HG03108 (cell line): ENCODE results near the gene EMILIN2.
"Not testable (repeated sequence)": the region's sequence is repeated elsewhere in the genome, so short reads cannot be mapped to it uniquely, and the experiment has no call there.

Source experiments
- ATAC-seq: cut with Tn5 transposase; IDR thresholded peaks from one replicate; pipeline ENCODE4 v1.9.1; 2021; ENCODE audit warnings: moderate library complexity; ENCODE audit not compliant: unreplicated experiment

The EMILIN2 gene

GRCh38 chr18:2846636-2847316 is at the start of gene EMILIN2:
Gene EMILIN2 (plus strand): TSS chr18:2847006. CDS start chr18:2847189, 183 bp downstream.
- ATAC-seq: peak; percentile 37

DNA sequence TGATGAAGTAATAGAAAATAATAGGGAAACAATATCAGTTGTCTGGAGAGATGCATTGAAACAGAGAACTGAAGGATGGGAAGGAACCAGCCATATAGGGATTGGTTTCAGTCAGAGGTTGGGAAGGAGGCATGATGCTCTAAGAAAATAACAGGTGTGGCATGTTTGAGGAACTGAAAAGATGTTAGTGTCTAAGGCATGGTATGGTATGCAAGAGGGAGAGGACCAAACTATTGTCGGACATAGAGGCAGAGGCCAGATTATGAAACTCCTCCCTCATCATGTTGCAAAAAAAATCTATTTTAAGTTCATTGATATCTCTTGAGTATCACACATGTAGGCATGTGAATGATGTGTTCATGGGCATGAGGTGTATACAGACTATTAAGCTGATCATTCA is 48.9 kb upstream of the EMILIN2 start:
- no peak for ATAC-seq

DNA sequence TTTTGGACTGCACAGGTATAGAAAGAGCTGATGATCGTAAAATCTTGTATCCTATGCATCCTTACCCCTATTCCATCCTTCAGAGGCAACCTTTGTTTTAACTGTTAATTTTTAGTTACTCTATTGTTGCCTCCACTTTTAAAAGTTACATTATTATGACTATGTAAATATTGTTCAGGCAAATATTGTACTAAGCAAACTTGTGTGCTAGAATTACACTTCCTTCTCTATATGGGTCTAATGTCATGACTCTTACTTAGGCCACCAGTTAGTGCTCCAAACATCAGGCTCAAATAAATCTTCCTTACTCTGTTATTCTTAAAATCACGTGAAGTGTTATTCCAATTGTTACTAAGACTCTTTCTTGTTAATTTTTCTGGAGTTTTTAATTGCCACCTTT is 47.4 kb upstream of the EMILIN2 start:
- no peak for ATAC-seq

DNA sequence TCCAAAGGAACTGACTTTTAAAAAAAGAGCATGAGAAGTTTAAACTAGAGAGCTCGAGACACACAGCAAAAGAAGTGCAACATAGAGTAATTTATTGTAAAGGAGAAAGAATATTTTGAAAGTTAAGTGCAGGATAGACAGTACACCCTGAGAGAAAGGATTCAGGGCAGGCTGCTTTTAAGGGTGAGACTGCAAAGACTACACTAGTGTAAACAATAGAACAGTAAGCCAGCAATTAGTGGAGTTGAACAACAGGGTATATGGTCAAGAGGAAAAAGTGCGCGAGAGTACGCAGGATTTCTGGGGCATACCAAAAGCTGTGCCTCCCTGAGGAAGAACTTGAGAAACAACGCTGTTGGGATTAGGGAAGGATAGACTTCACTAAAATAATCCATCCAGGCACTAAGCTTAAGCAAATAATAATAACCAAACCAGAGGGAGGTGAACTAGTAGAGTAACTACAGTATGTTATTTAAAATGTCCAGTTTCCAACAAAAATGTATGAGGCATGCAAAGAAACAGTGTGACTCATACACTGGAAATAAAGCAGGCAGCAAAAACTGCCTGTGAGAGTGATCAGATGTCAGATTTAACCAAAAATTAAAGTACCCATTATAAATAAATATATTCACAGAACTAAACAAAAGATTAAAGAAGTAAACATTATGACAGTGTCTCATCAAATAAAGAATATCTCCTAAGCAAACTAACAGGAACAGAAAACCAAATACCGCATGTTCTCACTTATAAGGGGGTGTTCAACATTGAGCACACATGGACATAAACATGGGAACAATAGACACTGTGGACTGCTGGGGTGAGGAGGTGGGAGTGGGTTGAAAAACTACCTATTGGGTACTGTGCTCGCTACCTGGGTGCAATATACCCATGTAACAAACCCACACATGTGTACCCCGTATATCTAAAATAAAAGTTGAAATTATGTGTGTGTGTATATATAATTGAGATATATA is 40.5 kb upstream of the EMILIN2 start:
- no peak for ATAC-seq

DNA sequence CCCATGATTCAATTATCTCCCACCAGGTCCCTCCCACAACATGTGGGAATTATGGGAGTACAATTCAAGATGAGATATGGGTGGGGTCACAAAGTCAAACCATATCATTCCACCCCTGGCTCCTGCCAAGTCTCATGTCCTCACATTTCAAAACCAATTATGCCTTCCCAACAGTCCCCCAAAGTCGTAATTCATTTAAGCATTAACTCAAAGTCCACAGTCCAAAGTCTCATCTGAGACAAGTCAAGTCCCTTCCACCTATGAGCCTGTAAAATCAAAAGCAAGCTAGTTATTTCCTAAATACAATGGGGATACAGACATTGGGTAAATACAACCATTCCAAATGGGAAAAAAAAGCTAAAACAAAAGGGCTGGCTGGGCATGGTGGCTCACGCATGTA is 38.2 kb upstream of the EMILIN2 start:
- not testable (repeated sequence) for ATAC-seq

- ATAC-seq: not testable (repeated sequence)
These were observed 37.1 kb upstream of the EMILIN2 start for GRCh38 chr18:2809666-2810183.

DNA sequence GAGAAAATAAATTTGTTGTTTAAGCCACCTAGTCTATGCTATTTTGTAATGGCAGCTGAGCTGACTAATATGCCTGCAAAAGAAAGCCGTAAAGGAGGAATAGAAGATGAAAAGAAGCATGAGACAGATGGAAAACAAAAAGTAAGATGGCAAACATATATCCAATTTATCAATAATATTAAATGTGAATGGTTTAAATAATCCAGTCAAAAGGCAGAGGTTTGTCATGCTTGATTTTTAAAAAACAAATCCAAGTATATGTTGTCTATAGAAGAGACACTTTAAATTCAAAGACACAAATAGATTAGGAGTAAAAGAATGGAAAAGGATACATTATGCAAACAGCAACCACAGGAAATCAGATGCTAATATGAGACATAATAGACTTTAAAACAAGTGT is 35.4 kb upstream of the EMILIN2 start:
- ATAC-seq: no peak

- no peak for ATAC-seq
These were observed 31.9 kb upstream of the EMILIN2 start for GRCh38 chr18:2814928-2815327.

GRCh38 chr18:2818281-2818680 is 28.5 kb upstream of the EMILIN2 start:
- no peak for ATAC-seq

GRCh38 chr18:2821695-2822094 is 25.1 kb upstream of the EMILIN2 start:
- no peak for ATAC-seq

GRCh38 chr18:2822213-2822921 is 24.4 kb upstream of the EMILIN2 start:
- ATAC-seq: no peak

DNA sequence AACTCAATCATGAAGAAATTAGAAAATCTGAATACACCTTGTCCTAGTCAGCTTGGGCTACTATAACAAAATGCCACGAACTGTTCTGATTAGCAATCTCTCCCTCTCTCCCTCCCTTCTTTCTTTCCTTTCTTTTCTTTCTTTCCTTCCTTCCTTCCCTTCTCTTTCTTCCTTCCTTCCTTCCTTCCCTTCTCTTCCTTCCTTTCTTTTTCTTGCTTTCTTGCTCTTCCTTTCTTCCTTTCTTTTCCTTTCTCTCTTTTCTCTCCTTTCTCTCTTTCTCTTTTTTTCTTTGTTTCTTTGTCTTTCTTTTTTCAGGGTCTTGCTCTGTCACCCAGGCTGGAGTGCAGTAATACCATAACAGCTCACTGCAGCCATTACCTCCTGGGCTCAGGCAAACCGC is 23.6 kb upstream of the EMILIN2 start:
- no peak for ATAC-seq

- no peak for ATAC-seq
These were observed 22.8 kb upstream of the EMILIN2 start for GRCh38 chr18:2823966-2824365.

GRCh38 chr18:2824865-2825264 is 21.9 kb upstream of the EMILIN2 start:
- no peak for ATAC-seq

- no peak for ATAC-seq
These were observed 21.1 kb upstream of the EMILIN2 start for GRCh38 chr18:2825613-2826175.

- no peak for ATAC-seq
These were observed 20.2 kb upstream of the EMILIN2 start for GRCh38 chr18:2826581-2826980.

- no peak for ATAC-seq
These were observed 19.7 kb upstream of the EMILIN2 start for GRCh38 chr18:2827061-2827460.

GRCh38 chr18:2836118-2836517 is 10.7 kb upstream of the EMILIN2 start:
- not testable (repeated sequence) for ATAC-seq

DNA sequence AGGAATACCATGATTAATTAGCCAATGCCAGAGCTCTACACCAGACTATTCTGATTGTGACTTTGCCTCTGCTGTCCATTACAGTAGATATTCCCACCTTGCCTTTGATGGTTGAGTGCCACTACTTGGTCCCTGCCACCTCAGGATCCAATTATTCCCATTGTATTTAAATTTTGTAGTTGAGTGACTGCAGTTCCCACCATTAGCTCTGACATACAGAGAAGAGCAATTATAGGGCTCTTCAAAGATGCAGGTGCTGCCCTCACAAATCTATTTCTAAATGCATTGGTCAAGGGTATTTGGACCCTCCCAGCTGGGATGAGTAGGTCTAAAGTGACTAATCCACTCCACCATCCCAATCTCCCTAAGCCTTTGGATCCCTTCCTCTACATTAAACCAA is 9.5 kb upstream of the EMILIN2 start:
- ATAC-seq: not testable (repeated sequence)

DNA sequence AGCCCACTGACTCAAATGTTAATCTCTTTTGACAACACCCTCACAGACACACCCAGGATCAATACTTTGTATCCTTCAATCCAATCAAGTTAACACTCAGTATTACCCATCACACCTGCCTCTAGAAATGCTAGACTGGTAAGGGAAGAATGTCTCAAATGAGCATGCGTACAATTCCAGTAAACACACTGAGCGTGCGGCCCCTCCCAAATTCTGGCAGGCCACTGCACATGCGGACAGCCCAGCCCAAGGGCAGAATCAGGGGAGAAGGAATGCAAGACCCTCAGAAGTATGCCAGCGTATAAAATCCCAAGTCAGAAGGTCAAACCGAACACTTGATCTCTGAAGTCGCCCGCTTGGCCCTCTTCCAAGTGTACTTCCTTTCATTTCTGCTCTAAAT is 7.6 kb upstream of the EMILIN2 start:
- no peak for ATAC-seq

- ATAC-seq: no peak
These were observed 6.3 kb upstream of the EMILIN2 start for GRCh38 chr18:2840521-2840920.
